HG03432 (cell line): Measurements from ENCODE around the gene WTAP.
"Not testable (repeated sequence)": the region's sequence is repeated elsewhere in the genome, so short reads cannot be mapped to it uniquely, and the experiment has no call there.

ENCODE experiments used
- ATAC-seq: cut with Tn5 transposase; IDR thresholded peaks from one replicate; pipeline ENCODE4 v1.9.1; 2021; ENCODE audit warnings: mild to moderate bottlenecking, moderate library complexity; ENCODE audit not compliant: unreplicated experiment

The WTAP gene

GRCh38 chr6:159693128-159693893 lies 34.0 kb upstream of the WTAP start, which contains the start of gene SOD2:
Gene SOD2 (minus strand): TSS chr6:159693241. CDS start chr6:159693167, 74 bp downstream.
- ATAC-seq: peak; percentile 88

DNA sequence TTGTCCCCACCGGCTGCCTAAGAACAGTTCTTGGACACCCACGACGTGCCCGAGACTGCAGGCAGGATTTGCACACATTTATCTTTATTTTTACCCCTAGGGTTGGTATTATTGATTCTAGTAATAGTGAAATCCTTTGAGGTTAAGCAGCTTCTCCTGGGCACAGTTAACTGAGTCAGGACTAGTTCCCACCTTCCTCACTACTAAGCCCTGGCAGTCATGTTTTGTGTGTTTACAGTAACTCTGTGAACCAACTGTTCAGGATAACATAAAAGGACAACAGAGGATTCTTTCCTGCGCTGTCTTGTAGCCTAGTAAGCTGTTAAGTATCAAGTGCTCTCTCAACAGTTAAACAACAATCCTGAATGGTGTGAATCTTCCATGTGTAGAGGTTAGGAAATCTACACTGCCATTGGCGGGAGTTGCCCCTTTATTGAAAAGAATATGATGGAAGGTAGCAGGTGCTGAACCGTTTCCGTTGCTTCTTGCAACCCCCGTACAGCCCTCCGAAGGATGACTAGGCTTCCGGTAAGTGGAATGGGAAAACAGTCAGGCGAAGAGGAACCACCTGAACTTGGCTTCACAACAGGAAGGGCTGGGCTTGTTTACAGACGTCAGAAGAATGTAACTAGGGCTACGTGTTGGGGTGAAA lies 33.3 kb upstream of the WTAP start:
- peak; percentile 3 for ATAC-seq

- no peak for ATAC-seq
Observed at GRCh38 chr6:159695984-159696383, 31.3 kb upstream of the WTAP start.

- ATAC-seq: no peak
Observed at GRCh38 chr6:159700970-159701369, 26.3 kb upstream of the WTAP start.

DNA sequence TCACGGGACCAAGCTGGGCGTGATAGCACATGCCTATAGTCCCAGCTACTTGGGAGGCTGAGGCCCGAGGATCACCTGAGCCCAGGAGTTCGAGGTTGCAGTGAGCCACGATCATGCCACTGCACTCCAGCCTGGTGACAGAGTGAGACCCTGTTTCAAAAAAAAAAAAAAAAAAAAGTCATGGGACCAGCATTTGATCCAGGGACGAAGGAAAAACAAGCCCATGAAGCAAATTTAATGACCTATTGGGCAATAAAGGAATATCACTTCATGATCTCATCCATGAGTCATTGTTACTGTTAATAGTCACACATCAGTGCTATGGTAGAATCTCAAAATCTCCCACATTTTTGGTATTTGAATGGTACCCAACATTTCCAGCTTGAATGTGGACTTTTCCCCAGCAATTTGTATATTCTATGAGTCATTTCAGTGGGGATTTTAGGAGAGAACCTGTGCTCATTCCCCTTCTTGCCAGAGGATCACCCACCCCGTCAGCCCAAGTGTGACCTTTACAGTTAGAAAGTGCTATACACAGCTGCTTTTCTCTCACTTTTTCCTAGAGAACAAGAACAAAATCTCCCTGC lies 25.8 kb upstream of the WTAP start:
- ATAC-seq: no peak

DNA sequence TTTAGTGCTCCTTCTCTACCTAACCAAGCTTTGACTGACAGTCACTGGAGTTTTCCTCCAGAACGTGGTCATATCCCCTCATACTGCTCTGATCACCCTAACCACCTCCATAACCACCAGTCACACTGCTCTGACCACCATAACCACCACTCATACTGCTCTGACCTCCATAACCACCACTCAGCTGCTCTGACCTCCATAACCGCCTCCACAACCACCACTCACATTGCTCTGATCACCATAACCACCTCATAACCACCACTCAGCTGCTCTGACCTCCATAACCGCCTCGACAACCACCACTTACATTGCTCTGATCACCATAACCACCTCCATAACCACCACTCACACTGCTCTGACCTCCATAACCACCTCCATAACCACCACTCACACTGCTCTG lies 16.7 kb upstream of the WTAP start:
- ATAC-seq: not testable (repeated sequence)

DNA sequence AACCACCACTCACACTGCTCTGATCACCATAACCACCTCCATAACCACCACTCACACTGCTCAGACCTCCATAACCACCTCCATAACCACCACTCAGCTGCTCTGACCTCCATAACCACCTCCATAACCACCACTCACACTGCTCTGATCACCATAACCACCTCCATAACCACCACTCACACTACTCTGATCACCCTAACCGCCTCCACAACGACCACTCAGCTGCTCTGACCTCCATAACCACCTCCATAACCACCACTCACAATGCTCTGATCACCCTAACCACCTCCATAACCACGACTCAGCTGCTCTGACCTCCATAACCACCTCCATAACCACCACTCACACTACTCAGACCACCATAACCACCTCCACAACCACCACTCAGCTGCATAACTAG lies 14.9 kb upstream of the WTAP start:
- not testable (repeated sequence) for ATAC-seq

- no peak for ATAC-seq
Observed at GRCh38 chr6:159713984-159714383, 13.3 kb upstream of the WTAP start.

- no peak for ATAC-seq
Observed at GRCh38 chr6:159714404-159714803, 12.9 kb upstream of the WTAP start.

DNA sequence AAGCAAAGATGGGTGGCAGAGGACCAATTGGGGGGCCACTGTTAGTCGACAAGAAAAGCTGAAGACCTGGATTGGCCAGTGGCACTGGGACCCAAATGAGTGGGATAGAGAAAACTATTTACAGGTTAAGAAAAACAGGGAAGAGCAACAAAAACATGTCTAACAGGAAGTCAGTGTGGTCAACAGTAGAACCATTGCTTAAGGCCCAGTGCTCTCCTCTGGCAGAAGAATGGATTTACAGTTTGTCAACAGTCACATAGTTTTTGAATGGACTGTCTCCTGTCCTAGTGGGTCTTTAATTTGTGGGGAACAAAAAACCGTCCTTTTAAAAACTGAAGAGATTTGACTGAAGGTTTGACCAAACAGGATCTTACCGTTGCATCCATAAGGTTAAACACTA lies 12.1 kb upstream of the WTAP start:
- ATAC-seq: no peak

- no peak for ATAC-seq
Observed at GRCh38 chr6:159715605-159716004, 11.7 kb upstream of the WTAP start.

DNA sequence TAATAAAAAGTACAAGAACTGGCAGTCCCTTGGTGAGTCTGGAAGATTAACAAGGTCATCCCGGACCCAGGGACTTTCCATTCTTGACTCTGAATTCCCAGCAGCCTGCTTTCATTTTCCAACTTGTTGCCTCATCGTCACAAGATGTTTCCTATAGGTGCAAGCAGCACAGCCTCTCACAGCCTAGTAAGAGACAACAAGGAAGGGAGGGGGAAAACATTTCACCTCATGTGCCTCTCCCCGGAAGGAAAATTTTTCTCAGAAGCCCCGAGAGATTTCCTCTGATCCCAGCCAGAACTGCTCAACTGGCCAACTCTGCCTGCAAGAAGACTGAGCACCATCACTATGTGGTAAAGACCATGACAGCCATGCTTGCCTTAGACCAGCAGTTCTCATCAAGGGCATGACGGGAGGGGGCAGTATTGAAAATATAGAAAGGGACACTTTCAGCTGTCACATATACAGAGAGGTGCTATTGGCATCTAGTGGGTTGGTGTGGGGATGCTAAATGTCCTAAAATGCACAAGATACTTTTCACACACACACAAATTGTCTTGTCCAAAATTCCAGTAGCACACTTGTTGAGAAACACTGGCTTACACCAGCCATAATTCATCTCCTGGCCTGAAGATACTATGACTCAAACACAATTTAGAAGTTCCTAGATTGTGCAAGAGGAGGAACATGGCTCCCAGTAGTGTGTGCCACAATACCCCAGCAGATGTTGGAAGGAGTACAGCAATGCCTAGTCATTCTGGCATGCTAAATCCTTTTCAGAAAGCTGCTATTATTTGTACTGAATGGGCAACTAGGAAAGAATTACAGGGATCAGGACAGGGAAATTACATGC lies 10.8 kb upstream of the WTAP start:
- ATAC-seq: no peak

DNA sequence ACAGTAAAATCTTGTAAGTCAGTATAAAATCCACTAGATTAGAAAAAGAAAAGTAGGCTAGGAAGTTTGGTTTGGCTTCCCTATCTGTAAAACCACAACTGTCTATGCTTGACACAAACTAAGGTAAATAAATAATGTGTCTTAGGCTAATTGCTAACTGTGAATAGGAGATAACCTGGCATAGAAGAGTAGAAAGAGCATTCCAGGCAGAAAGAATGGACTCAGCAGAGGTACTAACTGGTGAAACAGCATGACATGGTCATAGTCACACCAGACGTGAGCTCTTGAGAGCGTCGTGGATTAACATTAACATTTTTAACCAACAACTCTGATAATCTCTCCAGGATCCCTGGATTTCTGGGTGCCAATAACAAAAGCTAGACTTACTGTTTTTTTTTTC lies 8.7 kb upstream of the WTAP start:
- ATAC-seq: no peak

- no peak for ATAC-seq
Observed at GRCh38 chr6:159719287-159719686, 8.0 kb upstream of the WTAP start.

GRCh38 chr6:159720708-159721107 lies 6.6 kb upstream of the WTAP start:
- peak; percentile 53 for ATAC-seq

- not testable (repeated sequence) for ATAC-seq
Observed at GRCh38 chr6:159721981-159722380, 5.3 kb upstream of the WTAP start.

DNA sequence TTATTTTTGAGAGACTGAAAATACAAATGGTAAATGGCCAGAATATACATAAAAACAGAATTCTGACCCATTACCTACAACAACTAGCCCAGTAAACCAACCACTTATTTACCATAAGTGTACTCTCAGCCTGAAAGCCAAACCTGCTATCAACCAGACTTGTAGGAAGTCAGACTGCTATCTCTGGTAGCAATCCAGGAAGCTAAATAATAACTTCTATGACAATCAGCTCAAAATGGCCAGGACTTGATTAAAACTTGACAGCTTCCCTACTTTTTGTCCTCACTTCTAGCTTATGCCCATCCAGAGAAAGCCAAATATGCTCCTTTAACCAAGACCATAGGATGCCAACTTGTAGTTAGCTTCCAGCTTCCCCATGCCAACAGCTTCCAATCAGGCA lies 4.7 kb upstream of the WTAP start:
- no peak for ATAC-seq

- ATAC-seq: no peak
Observed at GRCh38 chr6:159723259-159723658, 4.0 kb upstream of the WTAP start.

GRCh38 chr6:159724778-159725177 lies 2.5 kb upstream of the WTAP start:
- ATAC-seq: no peak

DNA sequence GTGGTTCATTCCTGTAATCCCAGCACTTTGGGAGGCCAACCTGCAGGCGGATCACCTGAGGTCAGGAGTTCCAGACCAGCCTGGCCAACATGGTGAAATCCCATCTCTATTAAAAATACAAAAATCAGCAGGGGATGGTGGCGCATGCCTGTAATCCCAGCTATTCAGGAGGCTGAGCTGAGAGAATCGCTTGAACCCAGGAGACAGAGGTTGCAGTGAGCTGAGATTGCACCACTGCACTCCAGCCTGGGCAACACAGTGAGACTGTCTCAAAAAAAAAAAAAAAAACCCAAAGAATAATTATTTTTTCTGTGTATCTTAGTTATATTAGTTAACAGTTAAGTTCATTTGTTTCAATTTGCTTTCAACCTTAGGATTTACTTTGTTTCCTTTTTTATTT lies 2.1 kb upstream of the WTAP start:
- ATAC-seq: not testable (repeated sequence)

DNA sequence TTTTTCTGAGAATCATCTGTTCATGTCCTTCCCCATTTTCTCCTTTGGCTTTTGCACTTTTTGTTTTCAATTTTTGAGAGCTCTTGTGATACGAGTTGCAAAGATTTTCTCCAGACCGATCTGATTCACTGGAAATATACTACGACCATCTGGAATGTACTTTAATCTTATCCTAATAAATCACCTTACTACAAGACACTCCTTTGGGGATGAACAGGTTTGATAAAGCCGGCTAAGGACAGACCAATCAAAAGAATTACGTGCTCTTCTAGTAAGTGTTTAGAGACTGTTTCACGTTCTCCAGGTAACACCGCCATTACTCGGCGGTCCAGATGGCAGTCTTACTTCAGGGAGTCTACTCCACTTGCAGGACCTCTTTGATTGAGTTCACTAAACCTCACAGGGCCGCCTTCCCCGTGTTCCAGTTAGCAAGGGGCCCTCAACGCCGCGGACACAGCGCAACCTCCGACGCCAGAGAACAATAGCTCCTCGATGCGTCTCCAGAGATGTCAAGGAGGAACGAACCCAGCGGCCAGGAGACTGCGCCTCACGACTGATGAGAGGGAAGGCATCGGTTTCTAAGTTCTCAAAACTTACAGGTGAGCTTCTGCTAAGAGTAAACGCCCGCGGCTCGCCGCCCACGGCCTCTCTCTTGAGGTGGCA lies 920 bp upstream of the WTAP start:
- peak; percentile 22 for ATAC-seq
